Stimulated activated CD4-positive, alpha-beta T cell treated with anti-CD3 and anti-CD28 coated beads, TNF-alpha, amount 100 ng/mL, for 4 hours (primary cell): ENCODE results near the gene CCDC80.

Source experiments
- DNase-seq, 3 experiments: peaks; one replicate each; pipeline ENCODE4 v3.0.0-alpha.2; 2020; ENCODE audit warnings: low read depth in 3 of 3

The CCDC80 gene

GRCh38 chr3:112633757-112634156 is 7.2 kb downstream of the CCDC80 start:
- DNase-seq, result no peak

- DNase-seq, result no peak
These were observed 7.8 kb downstream of the CCDC80 start for GRCh38 chr3:112633191-112633590.

- no peak for DNase-seq
These were observed 8.3 kb downstream of the CCDC80 start for GRCh38 chr3:112632596-112632995.

- DNase-seq, result no peak
These were observed 9.7 kb downstream of the CCDC80 start for GRCh38 chr3:112631257-112631656.

- no peak for DNase-seq
These were observed 11.5 kb downstream of the CCDC80 start for GRCh38 chr3:112629425-112629824.

- DNase-seq, result no peak
These were observed 12.9 kb downstream of the CCDC80 start for GRCh38 chr3:112627919-112628466.

GRCh38 chr3:112627419-112627818 is 13.5 kb downstream of the CCDC80 start:
- no peak for DNase-seq

GRCh38 chr3:112623717-112624116 is 17.2 kb downstream of the CCDC80 start:
- DNase-seq, result no peak

- no peak for DNase-seq
These were observed 17.7 kb downstream of the CCDC80 start for GRCh38 chr3:112623213-112623612.

GRCh38 chr3:112619295-112619694 is 21.6 kb downstream of the CCDC80 start:
- no peak for DNase-seq

- no peak for DNase-seq
These were observed 23.7 kb downstream of the CCDC80 start for GRCh38 chr3:112617285-112617684.

- DNase-seq, result no peak
These were observed 24.8 kb downstream of the CCDC80 start for GRCh38 chr3:112615989-112616731.

GRCh38 chr3:112611752-112612515 is 29.0 kb downstream of the CCDC80 start:
- DNase-seq, result no peak

GRCh38 chr3:112610121-112610520 is 30.8 kb downstream of the CCDC80 start:
- no peak for DNase-seq

- no peak for DNase-seq
These were observed 33.1 kb downstream of the CCDC80 start for GRCh38 chr3:112607863-112608262.

- DNase-seq, result no peak
These were observed 34.8 kb downstream of the CCDC80 start for GRCh38 chr3:112606098-112606497.

GRCh38 chr3:112605285-112605684 is 35.7 kb downstream of the CCDC80 start:
- DNase-seq, result no peak

GRCh38 chr3:112604536-112604935 is 36.4 kb downstream of the CCDC80 start:
- DNase-seq, result no peak

- no peak for DNase-seq
These were observed 38.6 kb downstream of the CCDC80 start for GRCh38 chr3:112602217-112602838.

GRCh38 chr3:112598731-112599130 is 42.2 kb downstream of the CCDC80 start:
- no peak for DNase-seq

- DNase-seq, result no peak
These were observed 43.0 kb downstream of the CCDC80 start for GRCh38 chr3:112597945-112598344.

- no peak for DNase-seq
These were observed 46.1 kb downstream of the CCDC80 start for GRCh38 chr3:112594856-112595255.
